ENCODE data around the gene SYNDIG1. TPM values are rescaled to one million over a fixed set of nuclear protein-coding genes. Genes with fewer than 3 reads are reported as not detected.

Gene SYNDIG1
- total and polyA plus RNA-seq, 2 donors (not counting 1 experiment from before 2014, with no cell fraction given) = not detected

DNA sequence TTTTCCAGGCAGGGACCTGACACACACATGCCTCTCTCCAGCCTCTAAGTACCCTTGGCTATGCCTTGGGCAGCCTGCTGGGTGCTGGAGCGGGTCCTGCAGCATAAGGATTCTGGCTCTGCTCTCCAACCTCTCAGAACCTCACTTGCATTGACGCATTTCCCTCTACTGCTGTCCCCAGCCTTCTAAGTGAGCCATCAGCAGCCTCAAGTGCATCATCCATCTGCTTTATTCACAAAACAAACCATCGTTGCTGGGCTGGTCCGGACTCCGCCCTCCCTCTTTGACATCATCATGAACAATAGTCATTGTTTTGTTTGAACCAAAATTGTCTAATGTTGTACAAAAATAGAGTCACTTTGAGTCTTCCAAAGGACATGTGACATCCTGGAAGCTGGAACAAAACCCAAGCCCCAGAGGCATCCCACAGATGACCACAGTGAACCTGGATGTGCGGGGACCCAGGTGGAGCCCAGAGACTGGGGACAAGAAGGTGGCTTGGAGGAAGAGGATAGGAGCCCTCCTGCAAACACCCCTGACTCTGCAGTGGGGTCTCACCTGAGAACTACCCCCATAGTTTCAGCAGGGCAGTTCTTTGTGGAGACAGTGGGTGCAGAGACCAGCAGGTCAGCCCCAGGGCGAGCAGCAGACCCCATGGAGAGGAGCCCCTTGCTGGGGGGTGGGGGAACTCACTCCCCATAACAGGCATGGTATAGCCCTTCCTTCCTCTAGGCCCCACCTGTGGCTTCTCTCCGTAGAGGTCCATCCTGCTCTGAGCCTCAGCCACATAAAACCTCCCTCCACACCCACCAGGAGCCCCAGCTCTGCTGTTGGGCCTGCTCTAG, 230.1 kb downstream of the SYNDIG1 start:
- no peak overlapping the region for H2AFZ ChIP-seq (ENCODE audit: insufficient read depth, low read depth, low read length, poor library complexity, severe bottlenecking)
- POLR2A ChIA-PET = no interaction called here
- H3K27me3 ChIP-seq (replicated peaks in 1 of 4; ENCODE audit: control extremely low read depth in 1 of 4, control insufficient read depth in 3 of 4, insufficient read depth in 4 of 4, low read length in 3 of 4) = no peaks in the 10 kb centered on the region
- 77% methylated on average over 4 of the region's 8 CpGs for WGBS (ENCODE audit: insufficient coverage)
- no peaks in the 10 kb centered on the region for H3K9me3 Mint-ChIP-seq (ENCODE audit: insufficient read depth)
- ATAC-seq (ENCODE audit: low read depth) (no peak), DNase-seq (no peak)
- no peak overlapping the region for H3K27ac ChIP-seq (ENCODE audit: low read length in 2 of 2)
- H3K4me3 Mint-ChIP-seq = no peak overlapping the region
- H3K27ac Mint-ChIP-seq = no peak overlapping the region
- CTCF ChIA-PET = no interaction called here
- no peaks in the 10 kb centered on the region for H3K27me3 Mint-ChIP-seq
- no peaks in the 10 kb centered on the region for H3K79me2 ChIP-seq (ENCODE audit: control insufficient read depth, insufficient read depth, low read length)
- TF ChIP-seq EZH2 (IDR thresholded peaks at IDR 0.05; ENCODE audit: borderline replicate concordance, insufficient read depth, low read depth, low read length, poor library complexity, severe bottlenecking) = no peak
- no peak for TF ChIP-seq CTCF (IDR thresholded peaks at IDR 0.05)
- H3K4me1 Mint-ChIP-seq = peaks cover 9% of the 10 kb centered on the region
- H3K4me3 ChIP-seq (ENCODE audit: control extremely low read depth in 1 of 5, extremely low read depth in 1 of 5, insufficient read depth in 1 of 5, low read depth in 2 of 5, low read length in 4 of 5) = no peak overlapping the region
- H3K9ac ChIP-seq (ENCODE audit: low read length) = no peak overlapping the region
- no peak overlapping the region for H3K4me2 ChIP-seq (replicated peaks; ENCODE audit: low read depth, low read length, poor library complexity, severe bottlenecking)
- intact Hi-C loops (cut with micrococcal nuclease) = no loop called here
- H4K20me1 ChIP-seq (ENCODE audit: control insufficient read depth, insufficient read depth, low read length, poor library complexity, severe bottlenecking) = no peaks in the 10 kb centered on the region
- H3K4me1 ChIP-seq (ENCODE audit: control insufficient read depth in 2 of 2, insufficient read depth in 2 of 2, low read length in 2 of 2) = no peaks in the 10 kb centered on the region
- no peaks in the 10 kb centered on the region for H3K36me3 ChIP-seq (replicated peaks in 1 of 2; ENCODE audit: control extremely low read depth in 1 of 2, control insufficient read depth in 1 of 2, extremely low read depth in 1 of 2, insufficient read depth in 2 of 2, low read length in 1 of 2)
- H3K9me3 ChIP-seq (ENCODE audit: control extremely low read depth in 1 of 3, control insufficient read depth in 2 of 3, insufficient read depth in 1 of 3, low read length in 2 of 3) = peaks cover 0 to 3% (median 0%) of the 10 kb centered on the region in 3 donors

GRCh38 chr20:24700166-24700860, 230.9 kb downstream of the SYNDIG1 start:
- POLR2A ChIA-PET = no interaction called here
- Histone ChIP-seq H4K20me1 (ENCODE audit: control insufficient read depth, insufficient read depth, low read length, poor library complexity, severe bottlenecking) (no peaks in the 10 kb centered on the region), H3K27me3 (replicated peaks in 1 of 4; ENCODE audit: control extremely low read depth in 1 of 4, control insufficient read depth in 3 of 4, insufficient read depth in 4 of 4, low read length in 3 of 4) (no peaks in the 10 kb centered on the region), H3K27ac (ENCODE audit: low read length in 2 of 2) (no peak overlapping the region), H3K9me3 (ENCODE audit: control extremely low read depth in 1 of 3, control insufficient read depth in 2 of 3, insufficient read depth in 1 of 3, low read length in 2 of 3) (peaks cover 0 to 3% (median 0%) of the 10 kb centered on the region in 3 donors), H3K4me2 (replicated peaks; ENCODE audit: low read depth, low read length, poor library complexity, severe bottlenecking) (no peak overlapping the region), H2AFZ (ENCODE audit: insufficient read depth, low read depth, low read length, poor library complexity, severe bottlenecking) (no peak overlapping the region), H3K36me3 (replicated peaks in 1 of 2; ENCODE audit: control extremely low read depth in 1 of 2, control insufficient read depth in 1 of 2, extremely low read depth in 1 of 2, insufficient read depth in 2 of 2, low read length in 1 of 2) (no peaks in the 10 kb centered on the region), H3K79me2 (ENCODE audit: control insufficient read depth, insufficient read depth, low read length) (no peaks in the 10 kb centered on the region), H3K4me3 (ENCODE audit: control extremely low read depth in 1 of 5, extremely low read depth in 1 of 5, insufficient read depth in 1 of 5, low read depth in 2 of 5, low read length in 4 of 5) (no peak overlapping the region), H3K9ac (ENCODE audit: low read length) (no peak overlapping the region), H3K4me1 (ENCODE audit: control insufficient read depth in 2 of 2, insufficient read depth in 2 of 2, low read length in 2 of 2) (no peaks in the 10 kb centered on the region)
- CTCF ChIA-PET = no interaction called here
- TF ChIP-seq CTCF (IDR thresholded peaks at IDR 0.05) (no peak), EZH2 (IDR thresholded peaks at IDR 0.05; ENCODE audit: borderline replicate concordance, insufficient read depth, low read depth, low read length, poor library complexity, severe bottlenecking) (no peak)
- Mint-ChIP-seq H3K9me3 (ENCODE audit: insufficient read depth) (no peaks in the 10 kb centered on the region), H3K4me1 (peaks cover 9% of the 10 kb centered on the region), H3K27ac (no peak overlapping the region), H3K4me3 (no peak overlapping the region), H3K27me3 (no peaks in the 10 kb centered on the region)
- DNase-seq (no peak), ATAC-seq (ENCODE audit: low read depth) (no peak)
- intact Hi-C loops (cut with micrococcal nuclease) = no loop called here
- WGBS (ENCODE audit: insufficient coverage) = 75% methylated on average over 6 of the region's 6 CpGs
